Pulmonary artery endothelial cell (primary cell): ENCODE results near the gene SPTAN1. TPM values are rescaled to one million over a fixed set of nuclear protein-coding genes. Genes with fewer than 3 reads are reported as not detected.
"Not testable (repeated sequence)": the region's sequence is repeated elsewhere in the genome, so short reads cannot be mapped to it uniquely, and the experiment has no call there.

Source experiments
- DNase-seq: peaks from one replicate; pipeline ENCODE4 v3.0.0-alpha.2; 2011; ENCODE audit warnings: low read depth, low spot score
- total RNA-seq: library from RNA; depleted of rRNA; stranded (reverse); fragments of >200 nt; gene quantifications from 2 replicates; pipeline ENCODE4 v1.2.3, GENCODE V29; 2014

Gene SPTAN1
- total RNA-seq, 1 donor from 2014 or later, result 394 TPM

DNA sequence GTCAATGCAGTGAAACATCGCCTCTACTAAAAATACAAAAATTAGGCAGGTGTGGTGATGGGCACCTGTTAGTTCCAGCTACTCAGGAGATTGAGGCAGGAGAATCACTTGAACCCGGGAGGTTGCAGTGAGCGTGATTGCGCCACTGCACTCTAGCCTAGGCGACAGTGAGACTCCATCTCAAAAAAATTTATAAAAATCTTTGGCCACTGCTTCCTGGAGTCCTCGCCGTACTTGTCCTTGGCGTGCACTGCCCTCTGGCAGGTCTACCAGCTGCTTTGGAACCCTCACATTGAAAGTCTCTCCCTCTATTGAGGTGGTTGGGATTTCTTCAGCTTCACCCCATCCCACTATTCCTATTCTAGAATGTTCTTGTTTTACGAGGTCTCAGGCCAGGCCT lies 79.2 kb downstream of the SPTAN1 start:
- DNase-seq, result no peak

DNA sequence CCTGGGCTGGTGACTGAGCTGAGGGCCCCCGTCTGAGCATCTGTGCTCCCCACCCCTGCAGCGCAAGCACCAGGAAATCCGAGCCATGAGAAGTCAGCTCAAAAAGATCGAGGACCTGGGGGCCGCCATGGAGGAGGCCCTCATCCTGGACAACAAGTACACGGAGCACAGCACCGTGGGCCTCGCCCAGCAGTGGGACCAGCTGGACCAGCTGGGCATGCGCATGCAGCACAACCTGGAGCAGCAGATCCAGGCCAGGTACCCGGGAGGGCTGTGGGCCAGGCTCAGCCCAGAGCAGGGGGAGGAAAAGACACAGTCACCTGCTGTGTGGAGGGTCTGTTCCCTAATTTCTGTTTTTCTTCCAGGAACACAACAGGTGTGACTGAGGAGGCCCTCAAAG lies 79.7 kb downstream of the SPTAN1 start:
- DNase-seq, result no peak

DNA sequence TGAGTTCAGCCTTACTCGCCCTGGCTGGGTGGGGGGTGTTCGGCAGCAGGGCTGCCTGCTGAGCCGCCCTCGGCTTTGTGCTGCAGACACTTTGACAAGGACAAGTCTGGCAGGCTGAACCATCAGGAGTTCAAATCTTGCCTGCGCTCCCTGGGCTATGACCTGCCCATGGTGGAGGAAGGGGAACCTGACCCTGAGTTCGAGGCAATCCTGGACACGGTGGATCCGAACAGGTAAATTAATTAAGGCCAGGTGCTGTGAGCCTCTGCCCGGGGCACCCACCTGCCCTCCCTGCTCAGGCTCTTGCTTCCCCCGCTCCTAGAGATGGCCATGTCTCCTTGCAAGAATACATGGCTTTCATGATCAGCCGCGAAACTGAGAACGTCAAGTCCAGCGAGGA lies 80.1 kb downstream of the SPTAN1 start:
- DNase-seq, result no peak

DNA sequence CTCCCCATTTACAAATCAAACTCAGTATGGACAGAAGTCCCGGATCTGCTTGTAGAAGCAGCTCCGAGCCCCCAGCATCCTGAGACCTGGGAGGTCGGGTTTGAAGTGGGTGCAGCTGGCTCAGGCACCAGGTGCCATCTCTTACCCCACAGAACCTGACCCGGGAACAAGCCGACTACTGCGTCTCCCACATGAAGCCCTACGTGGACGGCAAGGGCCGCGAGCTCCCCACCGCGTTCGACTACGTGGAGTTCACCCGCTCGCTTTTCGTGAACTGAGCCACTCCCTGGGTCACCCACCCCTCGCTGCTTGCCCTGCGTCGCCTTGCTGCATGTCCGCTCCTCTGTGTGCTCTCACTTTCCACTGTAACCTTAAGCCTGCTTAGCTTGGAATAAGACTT lies 80.7 kb downstream of the SPTAN1 start:
- DNase-seq, result no peak

DNA sequence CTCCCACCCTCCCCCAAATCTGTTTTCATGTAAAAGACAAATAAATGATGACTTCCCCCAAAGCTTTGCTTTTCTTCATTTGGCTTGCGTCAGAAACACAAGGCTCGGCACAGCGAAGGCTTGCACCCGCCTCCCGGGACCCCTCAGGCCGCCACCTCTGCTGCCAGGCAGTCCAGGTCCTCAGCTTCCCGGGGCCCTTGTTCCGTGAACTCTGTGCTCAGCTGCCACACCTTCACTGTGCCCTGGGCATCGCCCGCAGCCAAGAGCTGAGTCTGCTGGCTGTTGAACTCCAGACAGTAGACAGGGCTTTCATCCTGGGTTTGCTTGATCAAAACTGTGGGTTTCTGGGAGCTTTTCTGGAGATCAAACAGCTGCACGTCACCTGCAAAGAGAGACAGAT lies 81.2 kb downstream of the SPTAN1 start:
- no peak for DNase-seq

DNA sequence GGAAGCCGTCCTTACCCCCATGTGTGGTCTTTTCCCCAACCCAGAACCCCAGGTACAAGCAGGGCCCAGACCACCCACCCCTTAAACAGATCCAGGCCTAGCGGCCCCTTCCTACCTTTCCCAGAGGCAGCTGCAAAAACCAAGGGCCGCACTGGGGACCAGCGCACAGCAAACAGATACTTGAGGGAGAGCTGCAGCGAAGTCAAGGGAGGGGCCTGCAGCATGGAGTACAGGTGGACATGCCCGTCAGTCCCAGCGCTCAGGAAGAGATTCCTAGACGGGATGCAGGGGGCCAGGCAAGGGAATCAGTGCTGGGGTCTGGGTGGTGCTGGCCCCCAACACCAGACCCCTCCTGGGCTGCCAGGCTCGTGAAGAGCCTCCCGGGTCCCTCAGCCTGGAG lies 81.7 kb downstream of the SPTAN1 start:
- DNase-seq, result no peak

DNA sequence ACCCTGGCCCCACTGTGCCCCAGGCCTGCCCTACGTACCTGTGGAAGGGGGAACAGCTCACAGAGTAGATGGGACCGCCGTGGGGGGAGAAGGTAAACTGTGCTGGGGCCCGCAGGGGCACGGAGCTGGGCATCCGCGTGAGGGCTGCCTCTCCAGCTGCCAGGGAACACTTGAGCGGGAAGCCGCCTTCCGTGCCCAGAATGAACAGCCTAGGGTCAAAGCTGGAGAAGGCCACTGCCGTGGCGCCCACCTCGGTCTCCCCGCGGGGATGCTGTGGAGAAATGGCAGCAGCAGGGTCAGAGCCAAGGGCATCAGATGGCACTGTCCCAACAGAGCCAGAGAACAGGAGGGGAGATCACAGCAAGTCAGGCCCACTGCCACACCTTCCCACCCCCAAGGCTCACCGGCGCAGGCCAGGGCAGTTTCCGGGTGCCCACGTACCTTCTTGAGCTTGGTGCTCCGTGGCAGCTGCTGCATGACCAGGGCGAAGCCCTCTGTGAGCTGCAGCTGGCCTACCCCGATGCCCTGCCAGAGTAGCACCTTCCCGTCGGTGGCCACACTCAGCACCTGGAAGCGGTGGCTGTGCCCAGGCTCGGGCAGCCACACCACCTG lies 82.4 kb downstream of the SPTAN1 start:
- DNase-seq, result no peak

DNA sequence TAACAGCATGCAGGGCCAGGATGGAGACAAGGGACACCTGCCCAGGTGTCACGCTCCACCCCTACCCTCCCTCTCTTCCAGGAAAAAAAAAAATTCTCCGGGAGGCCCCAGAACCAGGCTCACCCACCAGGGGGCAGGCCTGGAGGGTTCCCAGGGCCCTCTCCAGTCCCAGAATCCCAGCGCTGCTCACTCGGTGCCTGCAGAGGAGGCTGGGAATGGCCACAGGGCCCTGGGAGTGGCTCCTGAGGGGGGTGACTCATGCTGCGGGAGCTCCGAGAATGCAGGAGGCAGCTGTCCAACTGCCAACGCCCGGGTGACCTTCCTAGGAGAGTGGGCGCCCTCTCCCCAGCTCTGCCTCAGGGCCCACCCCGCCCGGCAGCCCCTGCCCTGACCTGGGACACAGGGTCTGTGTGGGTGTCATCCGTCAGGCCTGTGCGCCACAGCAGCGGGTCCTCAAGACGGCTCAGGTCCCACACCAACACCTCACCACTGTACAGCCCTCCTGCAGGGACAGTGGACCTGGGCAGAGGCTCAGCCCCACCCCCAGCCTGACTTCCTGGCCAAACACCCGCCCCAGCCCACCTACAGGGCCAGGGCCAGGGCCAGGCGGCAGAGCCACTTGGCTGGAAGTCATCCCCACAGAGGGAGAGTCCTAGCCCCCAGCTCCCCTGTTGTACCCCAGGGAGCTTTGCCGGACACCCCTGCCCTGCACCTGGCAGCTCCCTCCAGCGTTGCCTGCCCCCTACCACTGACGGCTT lies 83.1 kb downstream of the SPTAN1 start:
- DNase-seq, result peak; percentile 75

DNA sequence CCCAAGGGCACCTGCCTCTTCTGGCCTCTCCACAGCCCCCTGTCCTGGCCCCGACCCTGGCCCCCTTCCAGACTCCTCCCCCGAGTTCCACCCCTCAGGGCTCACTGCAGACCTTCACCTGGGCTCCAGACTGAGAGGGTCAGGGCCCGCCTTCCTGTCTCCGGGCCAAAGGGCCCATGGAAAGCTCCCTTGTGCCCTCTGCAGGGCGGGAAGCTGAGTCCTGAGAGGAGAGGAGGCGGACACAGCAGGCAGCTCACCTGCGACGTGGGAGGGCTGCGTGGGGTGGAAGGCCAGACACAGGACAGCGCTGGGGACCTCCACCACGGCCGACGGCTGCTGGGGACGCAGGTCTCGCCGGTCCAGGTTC lies 83.6 kb downstream of the SPTAN1 start:
- no peak for DNase-seq

DNA sequence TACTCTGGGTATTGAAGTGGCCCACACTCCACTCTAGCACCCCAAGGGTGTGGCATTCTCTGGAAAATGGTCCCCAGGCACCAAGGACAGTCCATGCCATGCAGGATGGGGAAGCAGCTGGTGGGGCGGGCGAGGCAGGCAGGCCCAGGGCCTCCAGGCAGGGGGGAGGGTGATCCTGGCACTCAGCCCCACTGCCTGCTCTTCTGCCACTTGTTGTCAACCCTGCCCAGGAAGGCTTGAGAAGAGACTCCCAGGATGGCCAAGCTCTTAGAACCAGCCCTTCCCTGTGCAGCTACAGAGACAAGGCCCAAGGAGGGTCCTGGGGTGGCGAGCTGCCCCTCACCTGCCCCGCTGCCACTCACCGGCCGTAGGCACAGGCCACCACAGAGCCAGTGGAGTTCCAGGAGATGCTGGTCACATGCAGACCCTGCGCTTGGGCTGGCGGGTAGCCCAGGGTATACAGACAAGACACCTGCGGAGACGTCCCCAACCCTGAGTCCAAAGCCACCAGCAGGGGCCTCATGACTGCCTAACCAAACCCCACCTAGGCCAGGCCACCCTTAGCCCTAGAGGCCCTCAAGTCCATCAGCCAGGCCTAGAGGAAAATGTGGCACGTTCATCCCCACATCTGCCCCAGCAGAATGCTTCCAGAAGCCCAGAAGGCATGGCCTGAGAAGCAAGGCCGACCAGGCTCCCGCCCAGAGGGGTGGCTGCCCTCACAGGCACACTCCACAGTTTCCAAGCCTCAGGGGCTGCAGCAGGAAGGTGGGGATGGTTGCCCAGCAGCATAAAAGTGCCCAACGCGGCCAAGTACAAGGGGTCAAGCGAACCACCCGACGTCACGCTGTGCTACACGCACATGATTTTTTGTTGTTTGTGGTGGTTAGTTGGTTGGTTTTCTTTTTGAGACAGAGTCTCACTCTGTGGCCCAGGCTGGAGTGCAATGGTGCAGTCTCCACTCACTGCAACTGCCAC lies 84.5 kb downstream of the SPTAN1 start:
- DNase-seq, result no peak

DNA sequence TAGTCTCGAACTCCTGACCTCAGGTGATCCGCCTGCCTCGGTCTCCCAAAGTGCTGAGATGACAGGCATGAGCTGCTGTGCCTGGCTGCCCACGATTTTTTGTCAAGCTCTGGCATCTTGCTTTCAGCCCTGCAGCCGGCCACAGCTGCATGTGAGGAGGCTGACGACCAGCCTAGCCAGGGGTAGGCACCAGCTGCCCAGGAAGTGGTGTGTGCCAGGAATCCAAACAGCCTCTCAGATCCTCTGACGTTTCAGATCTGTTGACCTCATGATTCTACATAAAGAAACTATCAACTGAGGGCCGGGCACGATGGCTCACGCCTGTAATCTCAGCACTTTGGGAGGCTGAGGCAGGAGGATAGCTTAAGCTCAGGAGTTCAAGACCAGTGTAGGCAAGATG lies 85.3 kb downstream of the SPTAN1 start:
- peak; percentile 15 for DNase-seq

DNA sequence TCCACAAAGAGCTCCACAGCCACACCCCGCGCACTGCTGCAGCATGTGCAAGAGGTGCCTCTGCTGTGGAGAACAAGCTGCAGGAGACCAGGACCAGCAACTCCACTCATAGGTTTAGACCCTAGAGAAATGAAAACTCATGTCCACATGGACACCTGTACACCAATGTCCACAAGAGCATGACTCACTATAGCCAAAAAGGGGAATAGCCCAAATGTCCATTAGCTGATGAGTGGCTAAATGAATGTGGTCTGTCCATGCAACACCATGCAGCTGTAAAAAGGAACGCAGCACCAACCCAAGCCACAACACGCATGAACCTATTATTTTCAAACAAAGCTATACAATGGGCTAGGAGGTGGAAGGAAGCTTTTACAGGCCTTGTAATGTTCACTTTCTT lies 86.2 kb downstream of the SPTAN1 start:
- DNase-seq, result no peak

DNA sequence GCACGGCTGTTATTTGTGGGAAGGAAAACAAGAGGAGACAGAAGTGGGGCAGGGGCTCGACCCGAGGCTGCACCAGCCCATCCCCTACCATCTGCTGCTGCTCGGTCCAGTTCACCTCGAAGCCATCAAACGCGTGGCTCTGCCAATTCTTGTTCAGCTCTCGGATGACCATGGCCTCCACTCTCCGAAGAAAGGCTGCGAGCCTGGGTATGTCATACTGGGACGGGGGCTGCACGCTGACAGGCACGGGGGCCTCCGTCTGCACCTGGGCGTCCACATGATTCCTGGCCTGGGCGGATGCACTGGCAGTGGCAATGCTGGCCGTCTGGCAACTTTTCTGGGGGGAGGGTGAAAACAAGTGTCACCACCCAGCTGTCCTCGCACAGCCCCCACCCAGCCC lies 88.2 kb downstream of the SPTAN1 start:
- DNase-seq, result no peak

DNA sequence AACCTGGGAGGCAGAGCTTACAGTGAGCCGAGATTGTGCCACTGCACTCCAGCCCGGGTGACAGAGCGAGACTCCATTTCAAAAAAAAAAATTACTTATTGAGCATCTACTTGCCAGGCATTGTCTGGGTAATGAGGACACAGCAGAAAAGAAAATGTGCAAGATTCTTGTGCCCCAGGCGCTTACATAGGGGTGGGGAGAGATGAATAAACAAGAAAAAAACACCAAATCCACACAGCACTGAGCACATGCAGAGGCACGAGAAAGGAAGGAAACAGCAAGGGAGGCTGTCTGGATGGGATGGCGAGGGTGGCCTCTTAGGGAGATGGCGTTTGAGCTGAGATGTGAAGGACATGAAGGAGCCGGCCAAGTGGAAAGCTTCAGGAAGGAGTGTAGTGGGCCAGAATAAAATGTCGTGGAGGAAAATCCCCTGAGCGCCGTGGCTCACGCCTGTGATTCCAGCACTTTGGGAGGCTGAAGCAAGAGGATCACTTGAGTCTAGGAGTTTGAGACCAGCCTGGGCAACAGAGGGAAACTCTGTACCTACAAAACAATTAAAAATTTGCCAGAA lies 90.4 kb downstream of the SPTAN1 start:
- no peak for DNase-seq

DNA sequence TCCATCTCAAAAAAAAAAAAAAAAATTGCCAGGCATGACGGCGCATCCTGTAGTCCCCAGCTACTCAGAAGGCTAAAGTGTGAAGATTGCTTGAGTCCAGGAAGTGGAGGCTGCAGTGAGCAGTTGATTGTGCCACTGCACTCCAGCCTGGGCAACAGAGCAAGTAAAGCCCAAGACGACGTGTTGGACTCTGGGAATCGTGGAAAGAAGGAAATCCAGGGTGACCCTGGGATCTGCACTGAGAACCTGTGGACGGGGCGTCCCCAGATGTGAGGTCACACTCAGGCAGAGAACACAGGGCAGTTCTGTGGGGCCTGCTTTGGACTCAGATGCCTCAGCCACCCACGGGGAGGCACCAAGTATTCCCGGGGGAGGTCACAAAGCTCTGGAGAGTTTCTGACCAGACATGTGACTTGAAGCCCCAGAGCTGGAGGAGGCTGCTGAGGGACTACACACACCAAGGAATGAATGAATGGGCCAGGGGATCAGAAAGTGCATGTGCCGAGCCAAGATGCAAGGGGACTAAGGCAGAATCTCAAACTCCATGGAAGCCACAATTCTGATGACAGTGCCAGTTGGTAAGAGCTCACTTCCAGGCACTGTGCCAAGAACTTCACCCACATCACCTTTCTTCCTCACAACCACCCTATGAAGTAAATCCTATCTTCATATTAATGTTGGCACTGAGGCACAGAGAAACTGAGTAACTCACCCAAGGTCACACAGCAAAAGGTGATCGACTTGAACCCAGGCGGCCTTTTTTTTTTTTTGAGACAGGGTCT lies 91.3 kb downstream of the SPTAN1 start:
- no peak for DNase-seq

DNA sequence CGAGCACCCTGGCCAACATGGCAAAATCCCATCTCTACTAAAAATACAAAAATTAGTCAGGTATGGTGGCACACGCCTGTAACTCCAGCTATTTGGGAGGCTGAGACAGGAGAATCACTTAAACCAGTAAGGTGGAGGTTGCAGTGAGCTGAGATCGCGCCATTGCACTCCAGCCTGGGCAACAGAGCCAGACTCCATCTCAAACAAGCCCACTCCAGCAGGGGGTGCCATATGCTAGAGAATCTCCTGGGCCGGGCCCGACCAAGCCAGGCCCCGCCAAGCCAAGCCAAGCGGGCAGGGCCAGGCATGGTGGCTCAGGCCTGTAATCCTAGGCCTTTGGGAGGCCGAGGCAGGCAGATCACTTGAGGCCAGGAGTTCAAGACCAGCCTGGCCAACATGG lies 95.8 kb downstream of the SPTAN1 start:
- not testable (repeated sequence) for DNase-seq

DNA sequence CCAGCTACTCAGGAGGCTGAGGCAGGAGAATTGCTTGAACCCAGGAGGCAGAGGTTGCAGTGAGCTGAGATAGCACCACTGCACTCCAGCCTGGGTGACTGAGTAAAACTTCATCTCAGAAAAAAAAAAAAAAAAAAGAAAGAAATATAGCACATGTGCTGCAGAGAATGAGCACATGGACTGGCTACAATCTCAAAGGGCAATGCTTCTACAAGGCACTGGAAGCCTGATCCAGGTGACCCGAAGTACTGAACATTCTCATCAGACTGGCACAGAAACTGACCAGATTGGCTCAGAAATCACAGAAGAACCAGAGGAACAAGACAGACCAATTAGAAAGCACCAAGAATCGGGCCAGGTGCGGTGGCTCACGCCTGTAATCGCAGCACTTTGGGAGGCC lies 99.4 kb downstream of the SPTAN1 start:
- DNase-seq, result no peak

DNA sequence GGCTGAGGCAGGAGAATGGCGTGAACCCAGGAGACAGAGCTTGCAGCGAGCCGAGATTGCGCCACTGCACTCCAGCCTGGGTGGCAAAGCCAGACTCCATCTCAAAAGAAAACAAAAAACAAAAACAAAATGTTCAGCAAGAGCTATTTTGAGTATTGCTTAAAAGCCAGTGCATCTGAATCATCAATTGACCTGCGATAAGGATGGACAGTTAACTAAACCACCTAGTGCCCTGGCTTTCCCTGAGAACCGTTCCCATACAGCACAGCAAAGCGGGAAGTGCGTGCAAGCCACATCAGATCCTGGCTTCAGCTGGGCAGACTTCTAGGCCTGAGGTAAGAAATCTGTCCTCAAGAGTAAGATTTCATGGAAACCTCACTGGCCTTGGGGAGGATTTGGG lies 101.5 kb downstream of the SPTAN1 start:
- DNase-seq, result no peak

DNA sequence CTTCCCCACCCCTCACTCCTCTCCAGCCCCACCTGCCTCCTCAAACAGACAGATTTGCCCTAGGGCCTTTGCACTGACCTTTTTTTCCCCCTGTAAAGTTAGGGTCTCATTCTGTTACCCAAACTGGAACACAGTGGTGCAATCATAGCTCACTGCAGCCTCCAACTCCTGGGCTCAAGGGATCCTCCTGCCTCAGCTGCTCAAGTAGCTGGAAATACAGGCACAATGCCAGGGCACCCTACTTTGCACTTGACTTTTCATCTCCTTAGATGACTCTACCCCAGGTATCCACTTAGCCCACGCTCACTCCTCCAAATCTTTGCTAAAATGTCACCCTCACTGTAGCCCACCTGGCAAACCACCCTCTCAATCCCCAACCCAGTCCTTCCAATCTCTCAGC lies 102.1 kb downstream of the SPTAN1 start:
- DNase-seq, result no peak

DNA sequence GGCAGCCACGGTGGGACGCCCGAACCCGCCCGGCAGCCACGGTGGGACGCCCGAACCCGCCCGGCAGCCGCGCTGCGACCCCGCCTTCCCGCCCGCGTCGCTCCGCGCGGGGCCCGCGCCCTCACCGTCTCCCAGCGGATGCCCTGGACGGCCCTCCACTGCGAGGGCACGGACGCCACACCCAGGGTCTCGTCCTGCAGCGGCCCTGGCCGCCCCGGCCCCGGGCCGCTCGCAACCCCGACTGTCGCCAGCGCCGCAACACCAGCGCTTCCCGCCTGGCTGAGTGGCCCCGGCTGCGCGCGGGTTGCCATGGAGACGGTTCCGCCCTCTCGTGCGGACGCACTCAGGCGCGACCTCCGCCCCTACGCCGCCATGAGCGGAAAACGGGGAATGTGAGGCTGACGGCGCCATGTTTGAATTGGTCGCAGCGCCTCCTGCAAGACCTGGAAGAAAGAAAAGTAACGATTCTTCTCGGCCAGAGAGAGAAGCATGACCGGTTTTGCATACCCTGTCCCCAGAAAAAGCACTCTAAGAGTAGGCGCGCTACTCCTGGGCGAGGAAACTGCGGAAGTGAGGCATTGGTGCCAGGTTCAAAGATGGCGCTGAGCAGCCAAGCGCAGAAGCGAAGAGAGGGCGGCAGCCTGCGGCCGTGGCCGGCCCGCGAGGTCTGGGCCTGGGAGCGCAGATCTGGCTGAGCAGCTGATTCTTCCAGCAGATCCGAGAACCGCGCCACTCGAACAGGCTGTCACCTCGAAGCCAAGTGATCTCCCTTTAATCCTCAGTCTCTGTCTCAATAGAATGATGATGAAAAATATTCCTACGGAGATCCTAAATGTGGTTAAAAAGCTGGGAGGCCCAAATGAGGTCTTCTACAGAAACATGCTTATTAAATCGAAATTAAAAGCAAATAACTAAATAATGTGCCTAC lies 104.3 kb downstream of the SPTAN1 start, which contains the start of gene DYNC2I2:
Gene DYNC2I2, minus strand, starts transcription at position 432 of the 928 bp plus-strand sequence. Its CDS starts 121 bp downstream, at position 311.
- DNase-seq, result peak; percentile 74
